Measurements from ENCODE around the gene PRRC2A.
A peak's percentile ranks its signal among the peaks of the same experiment; 100 is the strongest.

The PRRC2A gene

DNA sequence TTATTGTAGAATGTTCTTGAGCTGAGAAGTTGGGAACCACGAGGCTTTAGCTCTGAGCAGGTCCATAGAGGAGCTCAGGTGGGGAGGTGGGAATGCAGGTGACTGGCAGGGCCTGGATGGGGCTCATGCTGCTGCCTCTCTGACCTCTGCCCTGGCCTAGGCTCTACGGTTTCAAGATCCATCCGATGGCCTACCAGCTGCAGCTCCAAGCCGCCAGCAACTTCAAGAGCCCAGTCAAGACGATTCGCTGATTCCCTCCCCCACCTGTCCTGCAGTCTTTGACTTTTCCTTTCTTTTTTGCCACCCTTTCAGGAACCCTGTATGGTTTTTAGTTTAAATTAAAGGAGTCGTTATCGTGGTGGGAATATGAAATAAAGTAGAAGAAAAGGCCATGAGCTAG lies 49.2 kb downstream of the PRRC2A start, which contains the start of gene LY6G5B:
TSS of gene LY6G5B (plus strand) at position 301 of the 400 bp plus-strand sequence. CDS start 975 bp downstream, outside the sequence.
- DNase-seq: no peak

DNA sequence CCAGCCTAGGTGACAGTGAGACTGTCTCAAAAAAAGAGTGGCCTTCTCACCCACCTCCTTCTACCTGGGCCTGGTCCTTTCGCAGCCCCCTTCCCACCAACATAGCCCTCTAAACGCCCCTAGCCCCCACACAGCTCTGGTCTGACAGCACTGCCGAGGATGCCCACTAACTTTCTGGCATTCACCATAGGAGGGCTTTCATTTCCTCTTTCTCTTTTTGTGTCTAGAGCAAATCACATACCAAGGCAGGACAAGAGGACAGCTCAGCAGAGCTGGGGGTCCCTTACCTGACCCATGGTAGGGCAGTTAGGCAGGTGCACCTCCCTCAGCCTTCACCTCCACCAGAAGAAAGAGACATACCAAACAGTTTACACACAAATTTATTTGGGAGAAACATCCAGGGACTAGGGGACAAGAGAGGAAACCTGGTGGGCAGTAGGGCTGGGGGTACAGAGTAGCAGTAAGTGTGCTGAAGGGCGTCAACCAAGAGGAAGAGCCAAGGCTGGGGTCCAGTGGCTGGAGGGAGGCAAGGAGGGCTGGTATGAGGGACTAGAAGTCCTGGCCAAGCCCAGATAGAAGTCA lies 55.9 kb downstream of the PRRC2A start:
- no peak for DNase-seq

DNA sequence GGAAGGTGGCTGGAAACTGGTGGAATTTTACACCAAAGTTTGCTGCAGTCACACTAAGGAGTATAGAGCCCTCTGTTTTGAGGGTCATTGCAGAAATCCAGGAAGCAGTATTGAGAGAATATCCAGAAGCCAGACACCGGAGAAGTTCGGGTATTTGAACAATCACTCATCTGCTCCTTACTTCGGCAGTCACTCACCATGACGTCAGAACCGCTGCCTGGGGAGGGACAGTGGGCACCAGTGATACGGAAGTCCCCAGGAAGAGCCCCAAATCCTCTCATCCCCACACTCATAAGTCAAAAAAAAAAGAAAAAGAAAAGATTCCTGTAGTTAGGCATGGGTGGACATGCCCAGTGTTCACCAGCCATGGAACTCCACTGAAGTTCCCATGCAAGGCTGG lies 56.4 kb downstream of the PRRC2A start:
- no peak for DNase-seq

DNA sequence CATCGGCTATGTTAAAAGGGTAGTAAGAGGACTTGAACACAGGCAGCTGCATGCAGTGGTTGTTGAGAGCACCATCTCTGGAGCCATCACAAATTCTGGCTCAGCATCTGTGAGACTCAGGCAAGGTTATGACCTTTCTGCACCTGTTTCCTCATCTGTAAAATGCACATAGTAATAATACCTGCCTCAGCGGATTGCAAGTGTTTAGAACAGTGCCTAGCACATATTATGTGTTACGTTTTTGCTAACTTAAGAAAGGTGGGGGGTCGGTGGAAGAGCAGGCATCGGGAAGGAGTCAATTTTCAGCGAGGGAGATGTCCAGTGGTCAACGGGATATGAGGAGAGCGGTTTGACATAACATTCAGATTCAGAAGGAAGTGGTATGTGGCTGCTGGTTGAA lies 57.4 kb downstream of the PRRC2A start:
- no peak for DNase-seq

DNA sequence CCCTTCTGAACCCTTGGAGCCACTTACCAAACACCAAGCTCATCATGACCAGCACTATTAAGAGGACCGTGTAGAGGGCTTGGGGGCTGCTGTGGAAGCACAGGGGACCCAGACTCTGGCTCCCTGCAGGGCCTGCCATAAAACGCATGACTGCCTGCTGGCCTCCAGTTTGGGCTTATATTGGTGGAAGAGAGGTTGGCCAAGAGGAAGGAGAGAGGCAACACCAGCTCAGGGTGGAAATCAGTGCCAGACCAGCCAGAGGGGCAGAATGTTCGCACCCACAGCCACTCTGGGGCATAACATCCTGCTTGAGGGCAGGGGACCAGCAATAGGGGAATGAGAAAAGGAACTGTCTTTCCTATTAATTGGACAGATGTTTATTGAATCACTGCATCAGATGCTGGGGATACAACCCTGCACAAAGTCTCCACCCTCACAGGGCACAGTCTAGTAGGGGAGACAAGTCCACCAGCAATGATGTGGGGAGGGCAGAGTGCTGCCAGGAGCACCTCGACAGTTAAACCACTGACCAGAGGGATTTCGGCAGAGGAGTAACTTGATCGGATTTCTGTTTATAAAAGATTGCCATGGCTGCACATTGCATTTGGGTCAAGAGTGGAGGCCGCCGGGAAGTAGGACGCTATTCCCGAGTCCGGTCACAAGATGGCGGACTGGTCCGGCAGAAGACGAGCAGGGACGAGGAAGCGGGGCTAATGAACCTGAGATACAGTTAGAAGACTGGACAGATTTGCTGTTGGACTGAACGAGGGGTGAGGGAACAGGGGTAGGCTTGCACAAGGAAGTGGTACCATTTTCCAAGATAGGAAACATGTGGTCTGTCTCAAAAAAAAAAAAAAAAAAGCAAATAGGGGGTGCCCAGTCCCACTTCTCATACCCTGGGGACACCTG lies 60.0 kb downstream of the PRRC2A start, which contains the start of gene LY6G5C:
TSS of gene LY6G5C (minus strand) at position 842 of the 909 bp plus-strand sequence. CDS start at position 148, 694 bp downstream.
- peak; percentile 75 for DNase-seq

DNA sequence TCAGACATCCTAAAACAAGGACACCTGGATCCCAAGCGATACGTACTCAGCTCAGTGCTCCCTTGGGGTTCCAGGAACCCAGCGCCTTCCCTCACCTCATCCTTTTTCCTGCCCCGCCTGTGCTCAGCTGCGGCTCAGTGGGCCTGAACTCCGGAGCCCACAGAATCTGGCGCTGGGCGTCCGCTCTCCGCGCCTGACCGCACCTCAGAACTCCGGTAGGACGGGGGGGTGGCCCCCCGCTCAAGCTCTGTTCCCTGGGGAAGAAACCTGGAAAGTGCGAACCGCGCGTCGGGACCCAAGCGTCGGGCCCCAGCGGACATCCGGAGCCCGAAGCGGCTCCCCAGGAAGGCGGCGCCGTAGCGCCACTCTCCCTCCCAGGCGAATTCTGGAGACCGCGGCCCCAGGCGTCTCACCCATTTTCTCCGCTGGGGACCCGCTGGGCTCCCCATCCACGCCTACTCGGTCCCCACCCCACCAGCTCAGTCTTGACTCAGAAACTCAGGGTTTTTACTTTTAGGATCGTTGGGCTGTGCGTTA lies 60.7 kb downstream of the PRRC2A start:
- DNase-seq: peak; percentile 59

DNA sequence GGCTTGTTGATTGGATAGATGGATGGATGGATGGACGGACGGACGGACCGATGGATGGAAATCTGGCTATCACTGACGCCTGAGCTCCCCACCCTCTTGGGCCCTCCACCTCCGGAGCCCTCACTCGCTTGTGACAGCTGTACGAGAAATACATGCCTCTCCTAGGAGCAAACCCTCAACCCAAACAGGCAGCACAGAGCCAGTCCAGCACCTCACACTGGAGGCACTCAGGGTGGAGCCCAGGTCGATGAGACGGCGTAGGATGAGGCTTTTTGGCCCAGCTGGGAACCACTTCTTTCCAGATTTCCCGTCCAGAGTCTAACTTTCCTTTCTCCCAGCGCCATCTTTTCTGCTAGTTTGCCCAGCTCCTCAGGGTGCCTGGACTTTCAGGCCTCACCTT lies 63.1 kb downstream of the PRRC2A start:
- no peak for DNase-seq

DNA sequence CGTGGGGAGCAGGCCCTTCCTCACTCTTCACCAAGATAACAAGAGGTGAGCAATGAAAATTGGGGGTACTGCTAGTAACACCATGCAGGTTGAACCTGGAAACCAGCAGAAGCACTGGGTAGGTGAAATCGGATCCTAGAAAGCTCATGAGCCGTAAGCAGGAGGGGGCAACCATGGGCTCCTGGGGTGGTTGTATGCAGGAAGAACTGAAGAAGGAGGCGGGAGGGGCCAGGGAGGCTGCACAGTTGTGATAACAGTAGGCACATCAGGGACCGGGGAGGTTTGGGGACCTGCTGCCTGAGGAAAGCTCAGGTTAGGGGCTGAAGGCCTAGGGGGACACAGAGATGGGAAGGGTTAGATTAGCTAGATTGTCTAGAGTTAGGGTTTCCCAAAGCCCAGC lies 66.0 kb downstream of the PRRC2A start:
- no peak for DNase-seq

DNA sequence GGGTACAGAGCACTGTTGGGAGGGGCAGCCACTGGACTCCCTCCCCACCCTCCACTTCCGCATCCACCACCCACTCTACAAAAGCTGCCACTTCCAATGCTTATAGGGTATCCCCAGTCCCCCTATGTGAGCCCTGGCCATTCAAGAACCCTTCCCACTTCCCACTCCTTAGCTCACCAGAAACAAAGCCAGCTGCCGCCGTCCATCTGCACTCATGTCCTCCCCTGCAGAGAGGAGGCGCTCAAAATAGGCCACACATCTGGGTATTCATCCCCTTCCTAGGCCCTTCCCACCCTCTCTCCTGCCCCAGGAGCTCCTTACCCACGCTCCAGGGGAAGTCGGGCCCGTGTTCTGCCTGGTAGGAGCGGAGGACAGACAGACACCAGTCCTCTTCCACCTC lies 66.8 kb downstream of the PRRC2A start:
- DNase-seq: no peak

Measured in activated CD4-positive, alpha-beta T cell treated with anti-CD3 and anti-CD28 coated beads for 48 hours (primary cell).